Cardiac septum (tissue), 1 donor: ENCODE results near the gene SFN. TPM values are rescaled to one million over a fixed set of nuclear protein-coding genes. Genes with fewer than 3 reads are reported as not detected.

Source experiments
- DNase-seq: peaks from one replicate; pipeline ENCODE4 v3.0.0-alpha.2; 2020; ENCODE audit warnings: low spot score
- intact Hi-C: fragments of 100-400 bp; cut with DNase I; formaldehyde crosslinking; loops from one replicate; pipeline ENCODE4 v1.14.0; 2022
- total RNA-seq: library from RNA; stranded (reverse); fragmentation: NEBNext Ultra II Directional; extraction: Animal tissue kit (Norgen Biotek cat#: 25700); gene quantifications from one replicate; pipeline ENCODE4 v1.2.1, GENCODE V29; 2021
- donor health status: DM: no; HTN: no; CAD: no.

Gene SFN
- total RNA-seq, 1 donor from 2014 or later: not detected

- intact Hi-C loops: no loop called here
- peak; percentile 94 for DNase-seq
Observed at GRCh38 chr1:26900001-26900814, 37.3 kb downstream of the SFN start, which contains the start of gene GPATCH3. Gene GPATCH3 (minus strand): TSS chr1:26900467. CDS start chr1:26900442, 25 bp downstream.

DNA sequence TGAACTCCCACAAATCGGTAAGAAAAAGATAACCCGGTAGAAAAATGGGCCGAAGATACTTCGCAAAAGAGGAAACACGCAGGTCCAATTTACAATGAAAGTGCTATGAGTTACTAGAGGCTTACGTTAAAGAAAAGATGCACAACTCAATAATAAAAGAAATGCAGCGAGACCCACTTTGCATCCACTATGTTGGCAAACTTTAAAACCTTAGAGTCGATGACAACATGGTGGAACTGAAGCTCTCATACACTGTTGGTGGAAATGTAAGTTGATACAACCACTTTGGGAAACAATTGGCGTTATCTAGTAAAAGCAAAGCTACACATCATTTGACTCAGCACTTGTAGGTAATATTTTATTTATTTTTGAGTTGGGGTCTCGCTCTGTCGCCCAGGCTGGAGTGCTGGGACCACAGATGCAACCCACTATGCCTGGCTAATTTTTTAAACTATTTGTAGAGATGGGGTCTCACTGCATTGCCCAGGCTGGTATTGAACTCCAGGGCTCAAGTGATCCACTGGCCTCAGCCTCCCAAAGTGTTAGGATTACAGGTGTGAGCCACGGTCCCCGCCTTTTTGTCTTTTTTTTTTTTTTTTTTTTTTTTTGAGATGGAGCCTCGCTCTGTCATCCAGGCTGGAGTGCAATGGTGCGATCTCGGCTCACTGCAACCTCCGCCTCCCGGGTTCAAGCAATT, 38.0 kb downstream of the SFN start:
- DNase-seq: no peak
- intact Hi-C loops: no loop called here

DNA sequence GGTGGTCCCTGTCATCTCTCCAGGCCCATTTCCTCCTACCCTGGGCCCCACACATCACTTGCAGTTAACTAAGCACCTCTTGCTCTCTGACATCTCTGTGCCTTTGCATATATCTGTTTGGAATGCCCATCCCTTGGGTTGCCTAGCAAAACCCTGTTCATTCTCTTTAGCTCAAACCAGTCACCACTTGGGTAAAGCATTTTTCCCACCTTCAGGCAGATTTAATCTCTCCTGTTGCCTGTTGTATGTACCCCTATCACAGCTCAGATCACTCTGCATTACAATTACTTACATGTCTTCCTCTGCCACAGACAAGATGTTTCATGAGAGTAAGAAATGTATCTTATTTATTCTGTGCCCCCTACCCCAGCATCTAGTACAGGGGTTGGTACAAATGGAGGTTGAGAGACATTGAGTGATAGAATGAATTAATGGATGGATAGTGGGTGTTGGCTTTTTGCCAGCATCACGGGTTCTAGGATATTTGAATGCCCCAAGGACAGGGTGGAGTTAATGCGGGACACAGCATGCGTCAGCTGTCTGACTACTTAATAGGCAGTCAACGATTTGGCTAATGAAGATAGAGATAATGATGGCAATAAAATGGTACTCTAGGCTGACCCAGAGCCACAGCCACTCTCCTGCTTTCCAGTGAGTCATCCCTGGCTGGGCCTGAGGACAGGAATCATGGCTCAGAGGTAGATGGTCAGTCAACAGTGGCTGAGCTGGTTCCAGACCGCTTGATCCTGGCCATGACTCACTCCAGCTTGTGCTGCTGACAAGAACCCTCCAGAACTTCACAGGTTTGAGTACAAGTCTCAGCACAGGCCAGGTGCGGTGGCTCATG, 44.3 kb downstream of the SFN start:
- DNase-seq: no peak
- intact Hi-C loops: no loop called here

- no peak for DNase-seq
- intact Hi-C loops: no loop called here
Observed at GRCh38 chr1:26909951-26910342, 47.0 kb downstream of the SFN start.

DNA sequence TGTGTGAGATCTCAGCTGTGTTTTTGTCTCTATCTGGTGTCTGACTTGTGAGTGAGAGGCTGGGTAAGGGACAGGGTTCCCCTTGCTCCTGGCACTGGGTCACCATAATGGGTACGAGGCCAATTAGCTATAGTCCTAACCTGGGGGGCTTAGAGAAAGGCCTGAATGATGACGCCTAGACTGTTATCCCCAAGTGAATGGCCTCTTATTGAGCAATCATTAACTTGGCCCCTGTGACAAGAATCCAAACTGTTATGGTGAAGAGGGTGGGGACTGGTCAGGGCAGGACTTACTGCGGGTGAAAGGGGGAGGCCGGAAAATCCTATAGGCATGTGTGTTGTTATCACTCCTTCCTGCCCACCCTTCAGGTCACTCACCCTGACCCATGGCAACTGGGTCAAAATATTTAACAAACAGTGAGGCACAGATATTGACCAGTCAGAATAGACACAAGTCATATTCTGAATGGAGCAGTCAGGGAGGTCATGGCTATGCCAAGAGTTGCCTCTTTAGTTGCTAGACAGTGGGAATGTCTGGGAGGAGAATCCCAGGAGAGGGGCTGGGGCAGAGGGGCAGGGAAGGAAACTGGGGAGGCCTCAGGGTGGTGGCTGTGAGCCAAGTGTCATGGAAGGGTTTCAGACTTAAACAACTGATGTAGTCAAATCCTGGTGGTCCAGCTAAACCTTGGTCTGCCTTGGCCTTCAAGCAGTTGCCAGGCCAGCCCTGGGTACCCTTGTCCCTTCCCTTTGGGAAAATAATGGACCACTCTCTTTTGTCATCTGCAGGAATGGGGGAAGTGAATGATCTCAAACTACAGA, 47.6 kb downstream of the SFN start:
- no peak for DNase-seq
- intact Hi-C loops: no loop called here

GRCh38 chr1:26911399-26912146, 48.6 kb downstream of the SFN start:
- intact Hi-C loops: no loop called here
- DNase-seq: no peak

- no peak for DNase-seq
- intact Hi-C loops: no loop called here
Observed at GRCh38 chr1:26912147-26912490, 49.2 kb downstream of the SFN start.

DNA sequence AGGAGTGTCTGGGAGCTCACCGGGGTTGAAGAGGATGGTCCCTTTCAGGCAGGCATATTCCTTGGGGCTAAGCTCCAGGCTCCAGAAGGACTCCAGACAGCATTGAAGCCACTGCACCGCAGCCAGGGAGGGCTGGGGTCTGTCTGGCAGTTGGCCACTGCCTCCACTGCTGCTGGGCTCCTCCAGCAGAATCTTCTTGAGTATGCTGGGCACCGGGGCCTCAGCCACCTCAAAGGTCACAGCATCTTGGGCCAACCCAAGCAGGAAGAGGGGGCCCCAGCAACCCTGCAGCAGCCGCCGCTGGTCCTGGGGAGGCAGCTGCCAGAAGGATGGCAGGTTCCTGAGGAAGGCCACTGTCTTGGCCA, 50.4 kb downstream of the SFN start:
- no peak for DNase-seq
- intact Hi-C loops: no loop called here

Other genes with a start within 250 kb of the SFN start
- 52.1 TPM for gene ARID1A, start 167.1 kb upstream of the SFN start, total RNA-seq
- 3.9 TPM for gene PIGV, start 75.2 kb upstream of the SFN start, total RNA-seq
- 13.0 TPM for gene ZDHHC18, start 36.5 kb upstream of the SFN start, total RNA-seq
- 23.4 TPM for gene GPN2, start 27.1 kb downstream of the SFN start, total RNA-seq
- gene GPATCH3, start 37.3 kb downstream of the SFN start, total RNA-seq: 6.4 TPM
- gene NR0B2, start 50.8 kb downstream of the SFN start, total RNA-seq: 5.7 TPM
- gene NUDC, start 58.6 kb downstream of the SFN start, total RNA-seq: 55.5 TPM
- gene KDF1, start 97.3 kb downstream of the SFN start, total RNA-seq: not detected
- 42.2 TPM for gene TRNP1, start 130.5 kb downstream of the SFN start, total RNA-seq
- 7.6 TPM for gene TENT5B, start 149.7 kb downstream of the SFN start, total RNA-seq